Ishikawa (cell line): ENCODE measurements around the gene ARID5B.

Experiments
- CEBPB ChIP-seq: IDR thresholded peaks from 2 replicates; pipeline ENCODE4 v1.6.1; 2012
- CREB1 ChIP-seq: IDR thresholded peaks from 2 replicates; pipeline ENCODE4 v1.6.1; 2012; ENCODE audit warnings: low read depth
- EGR1 ChIP-seq: IDR thresholded peaks from 2 replicates; pipeline ENCODE4 v1.6.1; 2012
- EP300 ChIP-seq: IDR thresholded peaks from 2 replicates; pipeline ENCODE4 v1.6.1; 2012; ENCODE audit warnings: borderline replicate concordance
- FOXM1 ChIP-seq: IDR thresholded peaks from 2 replicates; pipeline ENCODE4 v1.6.1; 2012; ENCODE audit warnings: low read depth, borderline replicate concordance
- NFIC ChIP-seq: IDR thresholded peaks from 2 replicates; pipeline ENCODE4 v1.6.1; 2012
- RAD21 ChIP-seq: IDR thresholded peaks from 2 replicates; pipeline ENCODE4 v1.6.1; 2012; ENCODE audit warnings: low read depth
- TAF1 ChIP-seq: IDR thresholded peaks from 2 replicates; pipeline ENCODE4 v1.6.1; 2012; ENCODE audit warnings: low read depth, mild to moderate bottlenecking
- TCF12 ChIP-seq: IDR thresholded peaks from 2 replicates; pipeline ENCODE4 v1.6.1; 2012; ENCODE audit warnings: low read depth
- USF1 ChIP-seq: IDR thresholded peaks from 2 replicates; pipeline ENCODE4 v1.6.1; 2012
- YY1 ChIP-seq: IDR thresholded peaks from 2 replicates; pipeline ENCODE4 v1.6.1; 2012; ENCODE audit warnings: low read depth
- TF ChIP-seq, protein P1 (sequence below): IDR thresholded peaks from 2 replicates; pipeline ENCODE4 v1.6.1; 2012
- TF ChIP-seq, protein P2 (sequence below): IDR thresholded peaks from 2 replicates; pipeline ENCODE4 v1.6.1; 2012; ENCODE audit warnings: low read depth, mild to moderate bottlenecking

- TF ChIP-seq CREB1 = no peak
- TF ChIP-seq EP300 = no peak
- TF ChIP-seq, protein P1, sequence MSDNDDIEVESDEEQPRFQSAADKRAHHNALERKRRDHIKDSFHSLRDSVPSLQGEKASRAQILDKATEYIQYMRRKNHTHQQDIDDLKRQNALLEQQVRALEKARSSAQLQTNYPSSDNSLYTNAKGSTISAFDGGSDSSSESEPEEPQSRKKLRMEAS = no peak
- no peak for TF ChIP-seq FOXM1
- TF ChIP-seq RAD21 = no peak
- TF ChIP-seq EGR1 = no peak
- TF ChIP-seq, protein P2, sequence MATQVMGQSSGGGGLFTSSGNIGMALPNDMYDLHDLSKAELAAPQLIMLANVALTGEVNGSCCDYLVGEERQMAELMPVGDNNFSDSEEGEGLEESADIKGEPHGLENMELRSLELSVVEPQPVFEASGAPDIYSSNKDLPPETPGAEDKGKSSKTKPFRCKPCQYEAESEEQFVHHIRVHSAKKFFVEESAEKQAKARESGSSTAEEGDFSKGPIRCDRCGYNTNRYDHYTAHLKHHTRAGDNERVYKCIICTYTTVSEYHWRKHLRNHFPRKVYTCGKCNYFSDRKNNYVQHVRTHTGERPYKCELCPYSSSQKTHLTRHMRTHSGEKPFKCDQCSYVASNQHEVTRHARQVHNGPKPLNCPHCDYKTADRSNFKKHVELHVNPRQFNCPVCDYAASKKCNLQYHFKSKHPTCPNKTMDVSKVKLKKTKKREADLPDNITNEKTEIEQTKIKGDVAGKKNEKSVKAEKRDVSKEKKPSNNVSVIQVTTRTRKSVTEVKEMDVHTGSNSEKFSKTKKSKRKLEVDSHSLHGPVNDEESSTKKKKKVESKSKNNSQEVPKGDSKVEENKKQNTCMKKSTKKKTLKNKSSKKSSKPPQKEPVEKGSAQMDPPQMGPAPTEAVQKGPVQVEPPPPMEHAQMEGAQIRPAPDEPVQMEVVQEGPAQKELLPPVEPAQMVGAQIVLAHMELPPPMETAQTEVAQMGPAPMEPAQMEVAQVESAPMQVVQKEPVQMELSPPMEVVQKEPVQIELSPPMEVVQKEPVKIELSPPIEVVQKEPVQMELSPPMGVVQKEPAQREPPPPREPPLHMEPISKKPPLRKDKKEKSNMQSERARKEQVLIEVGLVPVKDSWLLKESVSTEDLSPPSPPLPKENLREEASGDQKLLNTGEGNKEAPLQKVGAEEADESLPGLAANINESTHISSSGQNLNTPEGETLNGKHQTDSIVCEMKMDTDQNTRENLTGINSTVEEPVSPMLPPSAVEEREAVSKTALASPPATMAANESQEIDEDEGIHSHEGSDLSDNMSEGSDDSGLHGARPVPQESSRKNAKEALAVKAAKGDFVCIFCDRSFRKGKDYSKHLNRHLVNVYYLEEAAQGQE = no peak
- TF ChIP-seq NFIC = no peak
- TF ChIP-seq USF1 = no peak
- no peak for TF ChIP-seq YY1
- no peak for TF ChIP-seq TAF1
- no peak for TF ChIP-seq CEBPB
- TF ChIP-seq TCF12 = no peak
Measured at GRCh38 chr10:61949687-61950086, 48.2 kb downstream of the ARID5B start.
